Spleen (tissue), 11 donors: ENCODE results near the gene GLYATL1. TPM values are rescaled to one million over a fixed set of nuclear protein-coding genes. Genes with fewer than 3 reads are reported as not detected.

Experiments
- DNase-seq: peaks from one replicate; pipeline ENCODE4 v3.0.0-alpha.2; 2020
- H3K27ac ChIP-seq, 8 donors: fragments of 200-600 bp; sonication (generic) in 7 of 8; 1 replicate in 4 of 8; 2 replicates in 4 of 8; pipeline versions ENCODE4 v1.5.0 to v1.8.0; 2016 to 2021; ENCODE audit warnings: inconsistent platforms in 4 of 8, mild to moderate bottlenecking in 4 of 8, moderate library complexity in 1 of 8
- H3K27me3 ChIP-seq, 7 donors: fragments of 200-600 bp; sonication (generic) in 6 of 7; replicated peaks in 1 of 7; 1 replicate in 4 of 7; 2 replicates in 3 of 7; pipeline versions ENCODE4 v1.5.0 to v1.8.0; 2016 to 2021; ENCODE audit warnings: inconsistent platforms in 3 of 7, mild to moderate bottlenecking in 1 of 7
- H3K36me3 ChIP-seq, 6 donors: fragments of 200-600 bp; sonication (generic) in 5 of 6; 1 replicate in 4 of 6; 2 replicates in 2 of 6; pipeline versions ENCODE4 v1.5.0 to v1.8.0; 2016 to 2021; ENCODE audit warnings: inconsistent platforms in 2 of 6
- H3K4me1 ChIP-seq, 6 donors: fragments of 200-600 bp; sonication (generic) in 5 of 6; 1 replicate in 3 of 6; 2 replicates in 3 of 6; pipeline versions ENCODE4 v1.5.0 to v1.8.0; 2016 to 2021; ENCODE audit warnings: inconsistent platforms in 3 of 6
- H3K4me3 ChIP-seq, 8 donors: fragments of 200-600 bp; sonication (generic) in 7 of 8; 1 replicate in 4 of 8; 2 replicates in 4 of 8; pipeline versions ENCODE4 v1.5.0 to v1.8.0; 2016 to 2021; ENCODE audit warnings: inconsistent platforms in 4 of 8, mild to moderate bottlenecking in 4 of 8, moderate library complexity in 2 of 8
- H3K9me3 ChIP-seq, 8 donors: fragments of 200-600 bp; sonication (generic) in 7 of 8; 1 replicate in 4 of 8; 2 replicates in 4 of 8; pipeline versions ENCODE4 v1.5.0 to v1.8.0; 2016 to 2021; ENCODE audit warnings: inconsistent platforms in 4 of 8
- CTCF ChIP-seq, 11 experiments: fragments of 200-600 bp in 7 of 11; fragments of 450-650 bp in 4 of 11; sonication (generic) in 4 of 11; IDR thresholded peaks in 8 of 11; conservative IDR thresholded peaks in 3 of 11; 1 replicate in 7 of 11; 2 replicates in 4 of 11; pipeline versions ENCODE4 v1.4.0 to v1.8.0; 2016 to 2021; ENCODE audit warnings: antibody characterized with exemption in 11 of 11, inconsistent platforms in 4 of 11, mild to moderate bottlenecking in 1 of 11
- POLR2A ChIP-seq, 3 donors: fragments of 450-650 bp; IDR thresholded peaks; one replicate each; pipeline ENCODE4 v1.5.1; 2017; ENCODE audit warnings: antibody characterized with exemption in 3 of 3, mild to moderate bottlenecking in 1 of 3
- POLR2AphosphoS5 ChIP-seq, 3 donors: sonication (generic); formaldehyde crosslinking; IDR thresholded peaks; one replicate each; pipeline ENCODE4 v1.5.1; 2017; ENCODE audit warnings: antibody characterized with exemption in 3 of 3
- WGBS, 5 donors: extraction: QIAGEN DNeasy Blood & Tissue Kit in 3 of 5; methylation state at CpG; one replicate each; pipeline versions ENCODE4 v1.1.5 to v1.1.7; 2013 to 2018; 5-methylcytosine and 5-hydroxymethylcytosine counted together
- intact Hi-C: fragments of 100-400 bp; cut with DNase I; formaldehyde crosslinking; loops from one replicate; pipeline ENCODE4 v1.15.0; 2023; ENCODE audit warnings: low total_unique reads
- polyA plus RNA-seq, 3 donors: library from polyadenylated mRNA; stranded (reverse); fragments of 200-250 nt; gene quantifications; one replicate each; pipeline ENCODE4 v1.2.1, GENCODE V29; 2013
- total RNA-seq, 7 donors: library from RNA; depleted of rRNA in 3 of 7; stranded (reverse); fragments of >200 nt in 3 of 7; fragmentation: NEBNext Ultra II Directional in 4 of 7; extraction: Animal tissue kit (Norgen Biotek cat#: 25700) in 4 of 7; gene quantifications; one replicate each; pipeline versions ENCODE4 v1.1.0 to v1.2.1, GENCODE V29; 2016 to 2021
- donor health status: healthy with polysubstance abuse.
- donor health status: DM: no; HTN: no; CAD: no; lungs with moderate emphysema.
- donor health status: DM: no; HTN: no; CAD: no.
- donor health status: Bipolar disorder and iron deficiency.
- donor health status: healthy.
- donor health status: DM: no; HTN: no; CAD: no.
- donor health status: DM: yes; HTN: yes; CAD: no.

The GLYATL1 gene
- total and polyA plus RNA-seq, 10 donors, result not detected

GRCh38 chr11:58957922-58958321 is 18.6 kb downstream of the GLYATL1 start:
- no peak for DNase-seq
- no peaks in the 10 kb centered on the region for H3K9me3 ChIP-seq
- intact Hi-C loops, result no loop called here
- TF ChIP-seq POLR2A (IDR thresholded peaks at IDR 0.05) (no peak), POLR2AphosphoS5 (IDR thresholded peaks at IDR 0.05) (no peak), CTCF (IDR thresholded peaks at IDR 0.05 in 8 of 11, conservative IDR thresholded peaks at IDR 0.05 in 3 of 11) (no peak)
- H3K27ac ChIP-seq, result no peak overlapping the region
- H3K4me1 ChIP-seq, result no peaks in the 10 kb centered on the region
- no peaks in the 10 kb centered on the region for H3K27me3 ChIP-seq
- no peaks in the 10 kb centered on the region for H3K36me3 ChIP-seq
- 66 to 84% (median 73%) methylated on average over 5 of the region's 5 CpGs for WGBS, 5 donors
- H3K4me3 ChIP-seq, result no peak overlapping the region

GRCh38 chr11:58958500-58958899 is 19.2 kb downstream of the GLYATL1 start:
- no peaks in the 10 kb centered on the region for H3K9me3 ChIP-seq
- intact Hi-C loops, result no loop called here
- H3K36me3 ChIP-seq, result no peaks in the 10 kb centered on the region
- DNase-seq, result peak; percentile 75
- no peak overlapping the region for H3K27ac ChIP-seq
- TF ChIP-seq CTCF (IDR thresholded peaks at IDR 0.05 in 8 of 11, conservative IDR thresholded peaks at IDR 0.05 in 3 of 11) (peak in 10 of 11 experiments; percentile 18 to 61 (median 45)), POLR2AphosphoS5 (IDR thresholded peaks at IDR 0.05) (no peak)
- H3K4me1 ChIP-seq, result no peaks in the 10 kb centered on the region
- no peak overlapping the region for H3K4me3 ChIP-seq
- 51 to 61% (median 57%) methylated on average over 2 of the region's 2 CpGs for WGBS, 5 donors
- peaks cover 0 to 4% (median 0%) of the 10 kb centered on the region in 7 donors for H3K27me3 ChIP-seq

GRCh38 chr11:58963551-58964104 is 24.3 kb downstream of the GLYATL1 start:
- 54 to 79% (median 67%) methylated on average over 24 to 27 of the region's 27 CpGs for WGBS, 5 donors
- intact Hi-C loops, result loop anchor here (5.0 kb wide), 1 partner anchor 94 kb away; no protein-coding TSS in a partner anchor
- Histone ChIP-seq H3K36me3 (no peaks in the 10 kb centered on the region), H3K27ac (no peak overlapping the region), H3K9me3 (no peaks in the 10 kb centered on the region), H3K27me3 (peaks cover 0 to 13% (median 0%) of the 10 kb centered on the region in 7 donors), H3K4me1 (no peaks in the 10 kb centered on the region), H3K4me3 (no peak overlapping the region)
- TF ChIP-seq POLR2A (IDR thresholded peaks at IDR 0.05) (no peak), CTCF (IDR thresholded peaks at IDR 0.05 in 8 of 11, conservative IDR thresholded peaks at IDR 0.05 in 3 of 11) (no peak), POLR2AphosphoS5 (IDR thresholded peaks at IDR 0.05) (no peak)
- DNase-seq, result no peak

- intact Hi-C loops, result no loop called here
- Histone ChIP-seq H3K36me3 (no peaks in the 10 kb centered on the region), H3K4me3 (no peak overlapping the region), H3K27ac (no peak overlapping the region), H3K4me1 (no peaks in the 10 kb centered on the region), H3K27me3 (peaks cover 0 to 13% (median 0%) of the 10 kb centered on the region in 7 donors), H3K9me3 (no peaks in the 10 kb centered on the region)
- 66 to 83% (median 69%) methylated on average over 6 of the region's 6 CpGs for WGBS, 5 donors
- TF ChIP-seq POLR2A (IDR thresholded peaks at IDR 0.05) (no peak), CTCF (IDR thresholded peaks at IDR 0.05 in 8 of 11, conservative IDR thresholded peaks at IDR 0.05 in 3 of 11) (no peak), POLR2AphosphoS5 (IDR thresholded peaks at IDR 0.05) (no peak)
- no peak for DNase-seq
Observed at GRCh38 chr11:58965246-58965985, 26.1 kb downstream of the GLYATL1 start.
